Activated naive CD8-positive, alpha-beta T cell treated with anti-CD3 and anti-CD28 coated beads, Interleukin-2, amount 50 U/mL, for 16 hours (primary cell): ENCODE measurements around the gene PTPN23.
"Not testable (repeated sequence)": the region's sequence is repeated elsewhere in the genome, so short reads cannot be mapped to it uniquely, and the experiment has no call there.

Experiments
- DNase-seq: peaks from one replicate; pipeline ENCODE4 v3.0.0-alpha.2; 2020; ENCODE audit warnings: low read depth, low spot score

PTPN23 gene

DNA sequence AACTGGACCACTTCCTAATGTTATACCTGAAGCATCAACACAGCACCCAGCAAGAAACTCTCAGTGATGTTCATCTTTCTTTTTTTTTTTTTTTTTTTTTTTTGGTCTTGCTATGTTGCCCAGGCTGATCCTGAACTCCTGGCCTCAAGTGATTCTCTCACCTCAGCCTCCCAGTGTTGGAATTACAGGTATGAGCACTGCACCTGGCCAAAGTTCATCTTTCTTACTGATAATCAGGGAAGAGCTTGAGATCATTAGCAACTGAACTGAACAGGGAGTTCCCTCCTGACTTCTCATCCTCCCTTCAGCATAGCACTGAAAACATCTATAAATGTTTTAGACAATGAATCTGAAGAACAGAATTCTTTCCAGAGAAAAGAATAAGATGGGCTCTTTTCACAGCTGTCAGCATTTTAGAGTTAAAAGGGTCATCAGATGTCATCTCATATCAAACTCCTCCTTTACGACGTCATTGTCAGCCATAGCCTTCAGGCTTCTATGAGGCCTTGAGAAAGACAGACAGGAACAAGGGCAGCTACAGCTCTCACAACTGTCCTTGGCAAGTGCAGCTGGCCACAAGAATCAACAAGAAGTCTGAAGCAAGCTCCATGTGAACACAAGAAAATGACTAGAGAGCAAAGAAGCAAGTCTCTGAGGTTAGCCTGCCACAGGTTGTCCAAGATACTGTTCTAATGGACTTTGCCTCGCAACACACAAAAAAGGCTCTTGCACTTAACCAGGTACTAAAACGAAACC lies 61.2 kb downstream of the PTPN23 start:
- DNase-seq, result no peak

DNA sequence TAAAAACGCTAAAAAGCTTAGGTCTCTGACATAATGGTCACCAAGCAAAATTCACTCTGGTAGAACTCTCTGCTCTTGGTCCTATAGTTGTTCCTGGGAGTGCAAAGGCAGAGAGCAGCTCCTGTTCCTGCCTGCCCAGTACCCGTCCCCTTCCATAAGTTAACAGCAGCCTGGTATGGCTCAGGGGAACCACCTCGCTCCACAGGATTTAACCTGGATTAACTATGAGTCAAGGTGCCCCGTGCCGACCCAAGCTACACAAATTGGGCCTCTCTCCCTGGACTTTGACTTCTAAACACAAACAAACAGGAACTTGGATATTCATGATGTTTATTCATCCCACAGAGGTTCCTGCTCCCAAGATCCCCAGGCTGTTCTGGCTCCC lies 62.8 kb downstream of the PTPN23 start:
- DNase-seq, result no peak

DNA sequence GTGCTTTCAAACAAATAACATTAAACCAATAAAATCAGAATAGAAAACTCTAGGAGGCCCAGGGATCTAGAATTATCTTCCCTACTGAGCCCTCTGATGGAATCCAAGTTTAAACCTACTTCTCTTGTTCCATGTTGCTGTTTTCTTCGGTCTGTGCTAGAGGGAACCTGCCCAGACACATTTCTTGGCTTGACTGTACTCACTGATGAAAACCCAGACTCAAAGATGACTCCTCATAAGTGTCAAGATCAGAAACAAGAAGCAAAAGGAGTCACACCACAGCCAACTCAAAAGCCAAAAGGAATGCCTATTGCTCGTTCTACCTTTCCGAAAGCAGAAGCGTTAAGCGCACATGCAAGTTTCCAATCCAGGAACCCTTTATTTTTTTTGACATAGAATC lies 63.3 kb downstream of the PTPN23 start:
- no peak for DNase-seq

DNA sequence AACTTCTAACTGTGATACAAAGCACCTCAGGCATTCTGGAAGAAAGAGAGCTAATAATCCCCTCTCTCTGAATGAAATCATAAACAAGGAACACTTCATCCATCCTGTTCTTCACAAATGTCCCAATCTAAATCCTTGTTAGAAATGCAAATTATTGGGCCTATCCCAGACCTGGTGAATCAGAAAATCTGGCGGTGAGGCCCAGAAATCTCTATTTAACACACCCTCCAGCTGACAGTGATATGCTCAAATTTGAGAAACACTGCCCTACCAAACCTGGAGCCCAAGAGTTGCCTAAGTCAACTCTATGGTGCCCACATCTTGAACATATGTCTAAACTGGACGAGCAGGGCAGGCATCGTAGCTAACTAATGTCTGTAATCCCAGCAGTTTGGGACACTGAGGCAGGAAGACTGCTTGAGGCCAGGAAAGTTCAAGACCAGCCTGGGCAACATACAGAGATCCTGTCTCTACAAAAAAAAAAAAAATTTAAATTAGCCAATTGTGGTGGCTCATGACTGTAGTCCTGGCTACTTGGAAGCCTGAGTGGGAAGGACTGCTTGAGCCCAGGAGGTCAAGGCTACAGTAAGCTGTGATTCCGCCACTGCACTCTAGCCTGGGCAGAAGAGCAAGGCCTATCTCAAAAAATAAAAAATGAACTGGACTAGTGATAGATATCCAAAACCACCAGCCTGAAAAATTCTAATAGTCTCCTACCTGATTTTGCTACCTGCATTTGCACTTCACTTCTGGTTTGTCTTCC lies 71.8 kb downstream of the PTPN23 start:
- no peak for DNase-seq

DNA sequence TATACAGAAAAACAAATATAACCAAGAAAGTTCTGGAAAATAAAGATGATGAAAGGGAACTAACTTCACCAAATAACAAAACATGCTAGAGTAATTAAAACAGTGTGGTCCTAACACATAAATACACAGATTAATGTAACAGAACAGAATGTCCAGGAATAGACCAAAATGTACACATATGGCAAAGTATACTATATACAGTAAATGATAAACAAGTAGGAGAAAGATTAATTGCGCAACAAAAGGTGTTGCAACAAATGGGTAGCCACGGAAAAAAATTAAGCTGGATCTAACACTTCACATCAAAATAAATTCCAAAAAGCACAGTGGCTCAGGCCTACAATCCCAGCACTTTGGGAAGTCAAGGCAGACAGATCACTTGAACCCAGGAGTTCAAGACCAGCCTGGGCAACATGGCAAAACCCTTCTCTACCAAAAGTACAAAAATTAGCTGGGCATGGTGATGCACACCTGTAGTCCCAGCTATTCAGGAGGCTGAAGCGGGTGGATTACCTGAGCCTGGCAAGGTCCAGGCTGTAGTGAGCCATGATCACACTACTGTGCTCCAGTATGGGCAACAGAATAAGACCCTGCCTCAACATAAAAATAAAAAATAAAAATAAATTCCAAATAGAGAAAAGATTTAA lies 75.1 kb downstream of the PTPN23 start:
- DNase-seq, result no peak

DNA sequence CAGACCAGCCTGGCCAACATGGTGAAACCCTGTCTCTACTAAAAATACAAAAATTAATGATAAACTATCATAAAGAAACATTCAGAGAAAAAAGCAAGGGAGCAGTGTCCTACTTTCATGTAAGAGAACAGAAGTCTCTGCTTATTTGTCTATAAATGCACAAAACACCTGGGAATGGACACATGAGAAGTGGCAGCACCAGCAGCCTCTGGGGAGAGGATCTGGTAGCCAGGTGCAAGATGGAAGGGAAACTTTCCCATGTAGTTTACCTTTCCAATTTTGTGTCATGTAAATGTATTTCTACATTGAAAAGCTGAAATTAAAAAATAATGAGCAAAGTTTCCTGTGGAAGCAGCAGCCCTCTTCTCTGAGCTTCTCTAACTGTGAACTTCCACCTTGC lies 76.2 kb downstream of the PTPN23 start:
- no peak for DNase-seq

DNA sequence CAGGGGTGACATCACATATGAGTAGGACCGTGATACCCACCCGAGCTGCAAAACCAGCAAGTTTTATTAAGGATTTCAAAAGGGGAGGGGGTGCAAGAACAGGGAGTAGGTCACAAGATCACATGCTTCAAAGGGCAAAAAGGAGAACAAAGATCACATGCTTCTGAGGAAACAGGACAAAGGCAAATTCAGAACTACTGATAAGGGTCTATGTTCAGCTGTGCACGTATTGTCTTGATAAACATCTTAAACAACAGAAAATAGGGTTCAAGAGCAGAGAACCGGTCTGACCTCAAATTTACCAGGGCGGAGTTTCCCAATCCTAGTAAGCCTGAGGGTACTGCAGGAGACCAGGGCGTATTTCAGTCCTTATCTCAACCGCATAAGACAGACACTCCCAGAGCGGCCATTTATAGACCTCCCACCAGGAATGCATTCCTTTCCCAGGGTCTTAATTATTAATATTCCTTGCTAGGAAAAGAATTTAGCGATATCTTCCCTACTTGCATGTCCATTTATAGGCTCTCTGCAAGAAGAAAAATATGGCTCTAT lies 78.8 kb downstream of the PTPN23 start:
- not testable (repeated sequence) for DNase-seq
